COR-L47 (cell line): Measurements from ENCODE around the gene CCDC121.
"Not testable (repeated sequence)": the region's sequence is repeated elsewhere in the genome, so short reads cannot be mapped to it uniquely, and the experiment has no call there.

ENCODE experiments used
- DNase-seq: peaks from one replicate; lab custom pipeline; 2025; lab: John Stamatoyannopoulos, UW

CCDC121 gene

GRCh38 chr2:27636766-27637165, 8.0 kb upstream of the CCDC121 start:
- no peak for DNase-seq

GRCh38 chr2:27634291-27634690, 5.5 kb upstream of the CCDC121 start:
- no peak for DNase-seq

GRCh38 chr2:27630257-27630656, 1.4 kb upstream of the CCDC121 start:
- DNase-seq: not testable (repeated sequence)

GRCh38 chr2:27627963-27628766, 647 bp downstream of the CCDC121 start:
- DNase-seq: no peak

- DNase-seq: not testable (repeated sequence)
These were observed 1.9 kb downstream of the CCDC121 start for GRCh38 chr2:27626921-27627320.

- not testable (repeated sequence) for DNase-seq
These were observed 2.5 kb downstream of the CCDC121 start for GRCh38 chr2:27626323-27626722.

- DNase-seq: no peak
These were observed 3.9 kb downstream of the CCDC121 start for GRCh38 chr2:27624943-27625342.

GRCh38 chr2:27622921-27623384, 5.9 kb downstream of the CCDC121 start:
- no peak for DNase-seq

GRCh38 chr2:27621524-27621923, 7.3 kb downstream of the CCDC121 start:
- no peak for DNase-seq

- DNase-seq: no peak
These were observed 13.5 kb downstream of the CCDC121 start for GRCh38 chr2:27615316-27615715.

GRCh38 chr2:27613985-27614384, 14.8 kb downstream of the CCDC121 start:
- no peak for DNase-seq

- no peak for DNase-seq
These were observed 22.2 kb downstream of the CCDC121 start for GRCh38 chr2:27606611-27607010.

GRCh38 chr2:27596627-27597026, 32.2 kb downstream of the CCDC121 start:
- no peak for DNase-seq

GRCh38 chr2:27595412-27595811, 33.4 kb downstream of the CCDC121 start:
- DNase-seq: not testable (repeated sequence)

GRCh38 chr2:27594020-27594703, 34.6 kb downstream of the CCDC121 start:
- DNase-seq: not testable (repeated sequence)

GRCh38 chr2:27593240-27593639, 35.6 kb downstream of the CCDC121 start:
- no peak for DNase-seq

- no peak for DNase-seq
These were observed 37.1 kb downstream of the CCDC121 start for GRCh38 chr2:27591745-27592144.

GRCh38 chr2:27588308-27588707, 40.5 kb downstream of the CCDC121 start:
- no peak for DNase-seq

- DNase-seq: no peak
These were observed 41.8 kb downstream of the CCDC121 start for GRCh38 chr2:27587025-27587424.

GRCh38 chr2:27584597-27584996, 44.2 kb downstream of the CCDC121 start:
- DNase-seq: no peak

- DNase-seq: no peak
These were observed 45.4 kb downstream of the CCDC121 start for GRCh38 chr2:27583390-27583915.

GRCh38 chr2:27582695-27583389, 46.0 kb downstream of the CCDC121 start, which contains the start of gene ZNF512:
Gene ZNF512 (plus strand): TSS chr2:27583042. CDS start chr2:27583113, 71 bp downstream.
- DNase-seq: peak; percentile 94
